Heart left ventricle (tissue), 16 donors: ENCODE measurements around the gene FAM89B. TPM values are rescaled to one million over a fixed set of nuclear protein-coding genes. Genes with fewer than 3 reads are reported as not detected.

ENCODE experiments used
- ATAC-seq, 4 donors: fragments of 200-7000 bp; cut with Tn5 transposase; one replicate each; pipeline ENCODE4 v1.9.1; 2020 to 2022; ENCODE audit warnings: moderate library complexity in 4 of 4, mild to moderate bottlenecking in 3 of 4, moderate number of reproducible peaks in 1 of 4
- DNase-seq, 5 donors: peaks; one replicate each; pipeline ENCODE4 v3.0.0-alpha.2; 2020
- H3K27ac ChIP-seq, 12 donors: fragments of 200-600 bp; sonication (generic) in 4 of 12; one replicate each; pipeline versions ENCODE4 v1.5.0 to v1.8.0; 2016 to 2022; ENCODE audit warnings: mild to moderate bottlenecking in 2 of 12
- H3K27me3 ChIP-seq, 9 donors: fragments of 200-600 bp; sonication (generic) in 2 of 9; one replicate each; pipeline versions ENCODE4 v1.5.1 to v1.8.0; 2016 to 2022; ENCODE audit warnings: mild to moderate bottlenecking in 3 of 9
- H3K36me3 ChIP-seq, 9 donors: fragments of 200-600 bp; sonication (generic) in 2 of 9; one replicate each; pipeline versions ENCODE4 v1.5.0 to v1.8.0; 2018 to 2022; ENCODE audit warnings: mild to moderate bottlenecking in 2 of 9
- H3K4me1 ChIP-seq, 12 donors: fragments of 200-600 bp; sonication (generic) in 4 of 12; one replicate each; pipeline versions ENCODE4 v1.5.0 to v1.8.0; 2016 to 2022; ENCODE audit warnings: mild to moderate bottlenecking in 3 of 12
- H3K4me3 ChIP-seq, 12 donors: fragments of 200-600 bp; sonication (generic) in 4 of 12; one replicate each; pipeline versions ENCODE4 v1.5.0 to v1.8.0; 2017 to 2022; ENCODE audit warnings: mild to moderate bottlenecking in 9 of 12, moderate library complexity in 4 of 12
- H3K9me3 ChIP-seq, 12 donors: fragments of 200-600 bp; sonication (generic) in 4 of 12; one replicate each; pipeline versions ENCODE4 v1.5.0 to v1.8.0; 2016 to 2022; ENCODE audit warnings: mild to moderate bottlenecking in 1 of 12
- POLR2A ChIP-seq, 2 donors: fragments of 450-650 bp; IDR thresholded peaks; one replicate each; pipeline ENCODE4 v1.6.1; 2017; ENCODE audit warnings: antibody characterized with exemption in 2 of 2, mild to moderate bottlenecking in 2 of 2, moderate library complexity in 2 of 2
- WGBS, 4 donors: extraction: QIAGEN DNeasy Blood & Tissue Kit in 2 of 4; methylation state at CpG; one replicate each; pipeline versions ENCODE4 v1.1.5 to v1.1.7; 2013 to 2018; 5-methylcytosine and 5-hydroxymethylcytosine counted together
- intact Hi-C, 10 donors: fragments of 100-400 bp; cut with DNase I; formaldehyde crosslinking; loops; one replicate each; pipeline versions ENCODE4 v1.11.1 to v1.14.2; 2022
- polyA plus RNA-seq, 2 donors: library from polyadenylated mRNA; stranded (reverse); fragments of 200-250 nt; gene quantifications; one replicate each; pipeline ENCODE4 v1.2.3, GENCODE V29; 2013
- total RNA-seq, 9 donors: library from RNA; depleted of rRNA in 2 of 9; stranded (reverse); fragments of >200 nt in 2 of 9; fragmentation: NEBNext Ultra II Directional in 3 of 9; extraction: Animal tissue kit (Norgen Biotek cat#: 25700) in 3 of 9; gene quantifications; one replicate each; pipeline versions ENCODE4 v1.1.0 to v1.2.4, GENCODE V29; 2016 to 2023
- TF ChIP-seq, protein P1 (sequence below), 12 donors: fragments of 200-600 bp; sonication (generic) in 4 of 12; IDR thresholded peaks; one replicate each; pipeline versions ENCODE4 v1.5.0 to v1.8.0; 2018 to 2022; ENCODE audit warnings: antibody characterized with exemption in 12 of 12, mild to moderate bottlenecking in 5 of 12
- donor health status: ischemic (EF 13 %, LVEDD 7.1; RV severe dilation, severe dysfunction).
- donor health status: healthy with polysubstance abuse.
- donor health status: DM: no; HTN: yes; CAD: no.
- donor health status: DM: no; HTN: no; CAD: no.
- donor health status: ischemic (EF 25% LVEDD 6.9; RV normal size, moderate dysfunction).
- donor health status: ischemic (EF 25% LVEDD 5.7; RV mildly dilated, moderate dysfunction).
- donor health status: healthy.
- donor health status: DM: yes; HTN: yes; CAD: no.
- donor health status: ischemic (EF 35%, LVEDD 5.7; RV mildly dilated, moderate dysfunction).
- donor health status: nonischemic (EF 11% LVEDD 7.7; RV severe dilation, severe dysfunction).
- donor health status: DM: yes; HTN: yes; CAD: no.
- donor health status: PGD.
- donor health status: ischemic (EF 29% LVEDD 5.4; RV normal size, mild dysfunction).
- donor health status: nonischemic (EF 23%, LVEDD 6.1; RV moderate dilation, normal function).

FAM89B gene
- total and polyA plus RNA-seq, 11 donors, result 25.8 to 87.9 (median 44.2) TPM

DNA sequence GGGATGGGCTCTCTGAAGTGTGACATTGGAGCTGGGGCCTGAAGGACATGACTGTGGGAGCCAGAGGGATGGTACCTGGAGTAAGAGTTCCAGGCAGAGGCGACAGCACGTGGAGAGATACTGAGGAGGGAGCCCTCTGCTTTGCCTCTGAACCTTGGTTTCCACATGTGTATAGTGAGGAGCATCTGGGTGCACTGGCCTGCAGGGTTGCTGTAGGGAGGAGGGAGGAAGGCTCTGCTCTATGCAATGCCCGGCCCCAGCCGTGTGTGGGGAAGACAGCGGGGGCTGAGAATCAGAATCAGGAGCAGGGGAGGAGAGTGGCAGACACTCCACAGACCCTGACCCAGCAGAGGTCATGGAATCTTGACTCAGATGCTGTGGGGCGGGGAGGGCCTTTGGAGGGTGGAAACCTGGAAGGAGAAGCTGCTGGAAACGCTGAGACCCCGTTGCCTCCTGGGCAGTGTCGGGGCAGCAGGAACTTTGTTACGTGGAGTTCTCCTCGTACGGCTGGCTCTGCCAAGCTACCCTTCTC, 43.5 kb upstream of the FAM89B start:
- no peaks in the 10 kb centered on the region for H3K27me3 ChIP-seq
- no peak for ATAC-seq
- TF ChIP-seq, protein P1, sequence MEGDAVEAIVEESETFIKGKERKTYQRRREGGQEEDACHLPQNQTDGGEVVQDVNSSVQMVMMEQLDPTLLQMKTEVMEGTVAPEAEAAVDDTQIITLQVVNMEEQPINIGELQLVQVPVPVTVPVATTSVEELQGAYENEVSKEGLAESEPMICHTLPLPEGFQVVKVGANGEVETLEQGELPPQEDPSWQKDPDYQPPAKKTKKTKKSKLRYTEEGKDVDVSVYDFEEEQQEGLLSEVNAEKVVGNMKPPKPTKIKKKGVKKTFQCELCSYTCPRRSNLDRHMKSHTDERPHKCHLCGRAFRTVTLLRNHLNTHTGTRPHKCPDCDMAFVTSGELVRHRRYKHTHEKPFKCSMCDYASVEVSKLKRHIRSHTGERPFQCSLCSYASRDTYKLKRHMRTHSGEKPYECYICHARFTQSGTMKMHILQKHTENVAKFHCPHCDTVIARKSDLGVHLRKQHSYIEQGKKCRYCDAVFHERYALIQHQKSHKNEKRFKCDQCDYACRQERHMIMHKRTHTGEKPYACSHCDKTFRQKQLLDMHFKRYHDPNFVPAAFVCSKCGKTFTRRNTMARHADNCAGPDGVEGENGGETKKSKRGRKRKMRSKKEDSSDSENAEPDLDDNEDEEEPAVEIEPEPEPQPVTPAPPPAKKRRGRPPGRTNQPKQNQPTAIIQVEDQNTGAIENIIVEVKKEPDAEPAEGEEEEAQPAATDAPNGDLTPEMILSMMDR (IDR thresholded peaks at IDR 0.05), result no peak
- TF ChIP-seq POLR2A (IDR thresholded peaks at IDR 0.05), result no peak
- no peak for DNase-seq
- H3K27ac ChIP-seq, result no peak overlapping the region
- peaks cover 2 to 78% (median 72%) of the 10 kb centered on the region in 9 donors for H3K36me3 ChIP-seq
- intact Hi-C loops, result loop anchor here in 1 of 10 donors (5.0 kb wide), 1 partner anchor 417 kb away; the partner anchor contains the start of gene TM7SF2
- H3K4me3 ChIP-seq, result no peak overlapping the region
- peaks cover 0 to 36% (median 18%) of the 10 kb centered on the region in 12 donors for H3K4me1 ChIP-seq
- WGBS, 4 donors, result 84 to 88% (median 87%) methylated on average over 10 to 12 of the region's 12 CpGs
- no peaks in the 10 kb centered on the region for H3K9me3 ChIP-seq

GRCh38 chr11:65529475-65530156, 42.7 kb upstream of the FAM89B start:
- WGBS, 4 donors, result 70 to 81% (median 76%) methylated on average over 6 to 10 of the region's 10 CpGs
- peaks cover 2 to 84% (median 75%) of the 10 kb centered on the region in 9 donors for H3K36me3 ChIP-seq
- TF ChIP-seq, protein P1 (IDR thresholded peaks at IDR 0.05), result no peak
- no peak for TF ChIP-seq POLR2A (IDR thresholded peaks at IDR 0.05)
- H3K4me3 ChIP-seq, result no peak overlapping the region
- no peaks in the 10 kb centered on the region for H3K27me3 ChIP-seq
- H3K9me3 ChIP-seq, result no peaks in the 10 kb centered on the region
- H3K27ac ChIP-seq, result no peak overlapping the region
- ATAC-seq (no peak), DNase-seq (no peak)
- intact Hi-C loops, result loop anchor here in 1 of 10 donors (5.0 kb wide), 1 partner anchor 417 kb away; the partner anchor contains the start of gene TM7SF2
- H3K4me1 ChIP-seq, result peaks cover 0 to 29% (median 12%) of the 10 kb centered on the region in 12 donors

DNA sequence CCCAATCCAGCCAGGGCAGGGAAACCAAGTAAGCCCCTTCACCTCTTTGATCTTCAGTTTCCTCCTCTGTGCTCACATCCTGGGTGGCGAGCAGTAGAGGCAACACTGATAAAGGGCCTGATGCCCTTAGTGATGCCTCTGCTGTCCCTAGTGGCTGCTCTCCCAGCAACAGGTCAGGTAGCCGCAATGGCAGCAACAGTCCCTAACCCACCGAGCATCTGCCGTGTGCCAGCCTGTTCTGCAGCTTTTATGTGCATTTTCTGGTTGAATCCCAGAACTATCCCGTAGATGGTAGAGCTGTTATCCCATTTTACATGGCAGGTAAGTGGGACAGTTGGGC, 42.2 kb upstream of the FAM89B start:
- DNase-seq, result no peak
- H3K9me3 ChIP-seq, result no peaks in the 10 kb centered on the region
- TF ChIP-seq POLR2A (IDR thresholded peaks at IDR 0.05), result no peak
- TF ChIP-seq, protein P1 (IDR thresholded peaks at IDR 0.05), result no peak
- peaks cover 2 to 89% (median 77%) of the 10 kb centered on the region in 9 donors for H3K36me3 ChIP-seq
- H3K4me3 ChIP-seq, result no peak overlapping the region
- intact Hi-C loops, result no loop called here
- ATAC-seq, result no peak
- WGBS, 4 donors, result 88 to 95% (median 92%) methylated on average over 5 of the region's 5 CpGs
- peaks cover 0 to 29% (median 12%) of the 10 kb centered on the region in 12 donors for H3K4me1 ChIP-seq
- no peak overlapping the region for H3K27ac ChIP-seq
- no peaks in the 10 kb centered on the region for H3K27me3 ChIP-seq

DNA sequence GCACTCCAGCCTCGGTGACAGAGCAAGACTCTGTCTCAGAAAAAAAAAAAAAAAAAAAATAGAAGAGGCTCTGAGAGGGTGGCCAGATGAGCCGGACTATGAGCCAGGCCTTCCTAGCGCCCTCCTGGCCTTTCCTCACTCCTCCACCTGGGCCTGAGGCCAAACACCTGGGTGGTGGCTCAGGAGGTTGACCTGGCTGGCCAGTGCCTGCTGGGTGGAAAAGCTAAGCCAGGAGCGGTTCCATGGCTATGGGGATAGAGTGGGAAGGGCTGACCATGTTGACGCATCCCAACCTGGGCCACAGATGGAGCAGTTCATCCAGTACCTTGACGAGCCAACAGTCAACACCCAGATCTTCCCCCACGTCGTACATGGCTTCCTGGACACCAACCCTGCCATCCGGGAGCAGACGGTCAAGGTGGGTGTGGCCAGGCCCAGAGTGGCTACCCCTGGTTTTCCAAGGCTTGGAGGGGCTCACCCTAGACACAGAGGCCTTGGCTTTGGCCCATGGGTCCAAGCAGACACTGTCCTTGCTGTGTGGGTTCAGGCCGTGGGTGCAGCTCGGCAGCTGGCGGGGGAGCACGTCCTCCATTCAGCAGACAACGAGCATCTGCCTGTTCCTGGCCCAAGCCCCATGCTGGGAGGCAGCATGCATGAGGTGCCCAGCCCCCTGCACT, 39.8 kb upstream of the FAM89B start:
- Histone ChIP-seq H3K9me3 (no peaks in the 10 kb centered on the region), H3K27me3 (no peaks in the 10 kb centered on the region), H3K36me3 (peaks cover 2 to 97% (median 80%) of the 10 kb centered on the region in 9 donors), H3K27ac (no peak overlapping the region), H3K4me3 (no peak overlapping the region), H3K4me1 (peaks cover 0 to 13% (median 0%) of the 10 kb centered on the region in 12 donors)
- 83 to 89% (median 88%) methylated on average over 13 to 15 of the region's 15 CpGs for WGBS, 4 donors
- no peak for TF ChIP-seq POLR2A (IDR thresholded peaks at IDR 0.05)
- TF ChIP-seq, protein P1 (IDR thresholded peaks at IDR 0.05), result no peak
- no peak for DNase-seq
- intact Hi-C loops, result no loop called here
- ATAC-seq, result no peak
